Activated T-helper 1 cell treated with anti-CD3 and anti-CD28 coated beads, Interleukin-12 subunit alpha, Interleukin-12 subunit beta, Interleukin-2, Interleukin-4 antibody, amounts not matched to agents 30 ng/mL and 10 ng/mL and 1 ng/mL, durations not matched to agents 14 hours and 24 hours and 36 hours (primary cell): Measurements from ENCODE around the gene DLX1. TPM values are rescaled to one million over a fixed set of nuclear protein-coding genes. Genes with fewer than 3 reads are reported as not detected.
"Not testable (repeated sequence)": the region's sequence is repeated elsewhere in the genome, so short reads cannot be mapped to it uniquely, and the experiment has no call there.

Experiments
- DNase-seq: peaks from one replicate; pipeline ENCODE4 v3.0.0; 2021; ENCODE audit warnings: low spot score
- H3K27ac Mint-ChIP-seq: one replicate; pipeline ENCODE4 v1.8.0; 2021; ENCODE audit warnings: mild to moderate bottlenecking, mixed read lengths
- H3K27me3 Mint-ChIP-seq: one replicate; pipeline ENCODE4 v1.8.0; 2022; ENCODE audit warnings: mild to moderate bottlenecking, moderate library complexity, mixed read lengths; ENCODE audit not compliant: insufficient read depth
- H3K36me3 Mint-ChIP-seq: one replicate; pipeline ENCODE4 v1.8.0; 2021; ENCODE audit warnings: low read depth, mixed read lengths
- H3K4me1 Mint-ChIP-seq: one replicate; pipeline ENCODE4 v1.8.0; 2021; ENCODE audit warnings: low read depth, mixed read lengths
- H3K4me3 Mint-ChIP-seq: one replicate; pipeline ENCODE4 v1.8.0; 2021; ENCODE audit warnings: mild to moderate bottlenecking, moderate library complexity, mixed read lengths
- H3K9me3 Mint-ChIP-seq: one replicate; pipeline ENCODE4 v1.8.0; 2021; ENCODE audit warnings: mixed read lengths
- intact Hi-C: fragments of 100-400 bp; cut with micrococcal nuclease; formaldehyde crosslinking; loops from one replicate; pipeline ENCODE4 v1.15.1; 2024
- total RNA-seq: library from RNA; stranded (reverse); gene quantifications from 2 replicates; pipeline ENCODE4 v1.2.3, GENCODE V29; 2022

The DLX1 gene
- total RNA-seq, 1 donor from 2014 or later, result not detected

- H3K9me3 Mint-ChIP-seq, result no peaks in the 10 kb centered on the region
- H3K4me1 Mint-ChIP-seq, result no peaks in the 10 kb centered on the region
- DNase-seq, result no peak
- H3K27me3 Mint-ChIP-seq, result no peaks in the 10 kb centered on the region
- no peak overlapping the region for H3K27ac Mint-ChIP-seq
- no peaks in the 10 kb centered on the region for H3K36me3 Mint-ChIP-seq
- intact Hi-C loops, result no loop called here
- no peak overlapping the region for H3K4me3 Mint-ChIP-seq
These were observed 33.0 kb upstream of the DLX1 start for GRCh38 chr2:172052000-172052983.

GRCh38 chr2:172053486-172053885 is 31.8 kb upstream of the DLX1 start:
- intact Hi-C loops, result no loop called here
- no peak overlapping the region for H3K4me3 Mint-ChIP-seq
- H3K9me3 Mint-ChIP-seq, result no peaks in the 10 kb centered on the region
- no peaks in the 10 kb centered on the region for H3K36me3 Mint-ChIP-seq
- H3K4me1 Mint-ChIP-seq, result no peaks in the 10 kb centered on the region
- no peak overlapping the region for H3K27ac Mint-ChIP-seq
- H3K27me3 Mint-ChIP-seq, result no peaks in the 10 kb centered on the region
- DNase-seq, result no peak

DNA sequence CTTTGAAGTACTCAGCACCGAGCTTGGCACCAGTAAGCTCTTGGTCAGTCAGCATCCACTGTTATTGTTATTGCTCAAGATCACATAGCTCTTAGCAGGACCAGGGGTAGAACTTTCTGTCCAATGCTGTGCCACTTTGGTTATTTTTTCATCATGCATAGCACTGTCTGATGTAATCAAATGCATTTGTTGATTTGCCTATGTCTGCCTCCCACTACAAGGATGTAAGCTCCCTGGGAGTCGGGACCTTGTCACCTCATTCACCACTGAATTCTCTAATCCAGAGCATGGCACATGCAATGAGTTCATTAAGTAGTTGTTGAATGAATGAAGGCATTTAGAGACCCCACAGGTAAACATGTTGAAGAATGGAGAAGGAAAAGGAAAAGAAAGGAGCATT is 29.0 kb upstream of the DLX1 start:
- DNase-seq, result no peak
- H3K27ac Mint-ChIP-seq, result no peak overlapping the region

DNA sequence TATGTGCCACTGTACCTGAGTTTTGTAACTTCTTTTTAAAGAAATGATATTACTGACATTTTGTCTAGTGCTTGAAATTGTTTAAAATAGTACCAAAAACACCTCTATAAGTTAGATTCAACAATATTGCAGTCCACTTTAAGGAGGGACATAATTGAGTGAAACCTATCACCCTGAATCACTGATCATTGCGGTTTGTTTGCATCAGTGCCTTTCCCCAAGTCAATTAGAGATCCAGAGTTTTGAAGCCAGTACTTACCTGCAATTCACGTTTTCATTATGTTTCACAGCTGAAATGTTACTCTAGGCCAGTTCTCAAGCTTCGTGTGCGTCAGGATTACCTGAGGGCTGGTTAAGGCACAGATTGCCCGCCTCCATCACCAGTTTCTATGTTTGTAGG is 26.6 kb upstream of the DLX1 start:
- Mint-ChIP-seq H3K4me1 (no peaks in the 10 kb centered on the region), H3K9me3 (no peaks in the 10 kb centered on the region), H3K27me3 (no peaks in the 10 kb centered on the region), H3K4me3 (no peak overlapping the region), H3K27ac (no peak overlapping the region), H3K36me3 (no peaks in the 10 kb centered on the region)
- intact Hi-C loops, result no loop called here
- DNase-seq, result no peak

More for the DNA sequence above, 29.0 kb upstream of the DLX1 start:
- no peaks in the 10 kb centered on the region for H3K27me3 Mint-ChIP-seq
- no peaks in the 10 kb centered on the region for H3K36me3 Mint-ChIP-seq
- H3K4me1 Mint-ChIP-seq, result no peaks in the 10 kb centered on the region
- intact Hi-C loops, result no loop called here
- H3K4me3 Mint-ChIP-seq, result no peak overlapping the region
- no peaks in the 10 kb centered on the region for H3K9me3 Mint-ChIP-seq

- DNase-seq, intact Hi-C loops, H3K27ac Mint-ChIP-seq, H3K27me3 Mint-ChIP-seq, H3K9me3 Mint-ChIP-seq, H3K36me3 Mint-ChIP-seq, H3K4me3 Mint-ChIP-seq, H3K4me1 Mint-ChIP-seq: not testable (repeated sequence)
These were observed 25.2 kb upstream of the DLX1 start for GRCh38 chr2:172060118-172060517.

DNA sequence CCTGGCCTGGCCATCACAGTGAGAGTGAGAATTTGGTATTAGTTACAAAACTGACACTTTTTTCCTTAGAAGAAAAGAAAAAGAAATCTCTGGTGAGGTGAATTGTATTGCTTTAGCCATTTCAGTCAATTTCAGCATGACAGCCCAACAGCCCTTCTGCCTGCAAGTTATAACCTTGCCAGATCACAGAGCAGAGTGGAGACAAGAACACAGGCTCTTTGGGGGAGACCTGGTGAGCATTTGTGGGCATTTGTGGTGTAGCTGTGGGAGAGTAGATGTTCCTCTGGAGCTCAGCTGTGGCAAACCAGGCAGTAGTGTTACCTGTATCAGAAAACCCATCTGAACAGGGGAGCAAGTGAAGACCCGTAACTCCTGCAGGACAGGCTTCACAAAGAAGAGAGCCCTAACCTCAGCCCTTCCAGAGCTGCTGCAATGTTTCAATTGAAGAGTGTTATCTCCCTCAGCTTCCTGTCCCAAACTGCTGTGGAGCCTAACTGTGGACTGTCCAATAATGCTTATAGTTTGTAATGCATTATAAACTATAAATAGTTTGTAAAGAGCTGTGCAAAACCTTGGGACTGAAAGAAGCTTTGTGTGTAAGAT is 22.8 kb upstream of the DLX1 start:
- Mint-ChIP-seq H3K4me3 (no peak overlapping the region), H3K27me3 (peaks cover 3% of the 10 kb centered on the region), H3K9me3 (no peaks in the 10 kb centered on the region), H3K4me1 (peaks cover 5% of the 10 kb centered on the region), H3K36me3 (no peaks in the 10 kb centered on the region), H3K27ac (no peak overlapping the region)
- intact Hi-C loops, result no loop called here
- DNase-seq, result no peak

- H3K9me3 Mint-ChIP-seq, result no peaks in the 10 kb centered on the region
- intact Hi-C loops, result no loop called here
- H3K4me3 Mint-ChIP-seq, result no peak overlapping the region
These were observed 21.9 kb upstream of the DLX1 start for GRCh38 chr2:172063446-172063845.

GRCh38 chr2:172065111-172065510 is 20.2 kb upstream of the DLX1 start:
- H3K27me3 Mint-ChIP-seq, result peaks cover 7% of the 10 kb centered on the region
- DNase-seq, result no peak
- no peaks in the 10 kb centered on the region for H3K36me3 Mint-ChIP-seq
- H3K4me1 Mint-ChIP-seq, result peaks cover 5% of the 10 kb centered on the region
- H3K9me3 Mint-ChIP-seq, result no peaks in the 10 kb centered on the region
- intact Hi-C loops, result no loop called here
- H3K27ac Mint-ChIP-seq, result no peak overlapping the region
- H3K4me3 Mint-ChIP-seq, result no peak overlapping the region

More at GRCh38 chr2:172063446-172063845, 21.9 kb upstream of the DLX1 start:
- Mint-ChIP-seq H3K4me1 (peaks cover 5% of the 10 kb centered on the region), H3K27me3 (peaks cover 3% of the 10 kb centered on the region), H3K27ac (no peak overlapping the region), H3K36me3 (no peaks in the 10 kb centered on the region)
- no peak for DNase-seq

DNA sequence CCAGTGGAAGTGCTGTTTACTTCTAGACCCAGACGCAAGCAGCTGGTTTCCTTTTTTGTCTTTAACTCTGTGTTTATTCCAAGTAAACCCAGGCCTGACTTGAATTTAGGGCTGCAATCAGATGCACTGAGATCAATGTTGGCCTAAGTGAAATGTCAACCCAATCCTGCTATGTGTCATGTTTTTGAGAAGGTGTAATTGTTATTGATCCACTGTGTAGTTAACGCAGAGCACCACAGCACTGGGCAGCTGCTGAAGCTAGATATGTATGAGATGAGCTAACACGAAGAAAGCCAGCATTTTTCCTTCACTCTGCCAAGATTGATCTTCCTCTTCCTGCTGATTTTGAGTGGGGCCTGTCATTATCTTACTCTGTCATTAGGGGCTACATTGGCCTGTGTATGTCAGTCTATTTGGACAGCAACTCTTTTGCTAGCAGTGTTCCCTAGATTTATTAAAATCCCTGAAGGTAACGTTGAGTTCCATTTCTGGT is 18.9 kb upstream of the DLX1 start:
- Mint-ChIP-seq H3K27me3 (peaks cover 14% of the 10 kb centered on the region), H3K9me3 (no peaks in the 10 kb centered on the region), H3K4me3 (no peak overlapping the region), H3K36me3 (no peaks in the 10 kb centered on the region), H3K27ac (no peak overlapping the region), H3K4me1 (peaks cover 5% of the 10 kb centered on the region)
- no peak for DNase-seq
- intact Hi-C loops, result no loop called here

DNA sequence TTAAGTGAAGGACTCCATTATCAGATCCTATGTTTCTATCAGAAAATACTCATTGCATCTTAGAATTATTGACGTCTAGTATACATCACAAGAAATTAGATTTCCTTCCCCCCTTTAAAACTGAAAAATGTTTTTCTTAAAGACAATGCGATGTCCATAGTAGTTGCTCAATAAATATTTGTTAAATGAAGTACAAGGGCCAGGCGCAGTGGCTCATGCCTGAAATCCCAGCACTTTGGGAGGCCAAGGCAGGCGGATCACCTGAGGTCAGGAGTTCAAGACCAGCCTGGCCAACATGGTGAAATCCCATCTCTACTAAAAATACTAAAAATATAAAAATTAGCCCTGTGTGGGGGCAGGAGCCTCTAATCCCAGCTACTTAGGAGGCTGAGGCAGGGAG is 17.4 kb upstream of the DLX1 start:
- H3K9me3 Mint-ChIP-seq, DNase-seq, H3K27ac Mint-ChIP-seq, H3K36me3 Mint-ChIP-seq, intact Hi-C loops, H3K4me3 Mint-ChIP-seq, H3K4me1 Mint-ChIP-seq: not testable (repeated sequence)
- H3K27me3 Mint-ChIP-seq, result peaks cover 27% of the 10 kb centered on the region

GRCh38 chr2:172070936-172071335 is 14.4 kb upstream of the DLX1 start:
- intact Hi-C loops, result loop anchor here (5.0 to 10.0 kb wide), 2 partner anchors 36 to 246 kb away; no protein-coding TSS in a partner anchor
- H3K4me3 Mint-ChIP-seq, result no peak overlapping the region
- H3K9me3 Mint-ChIP-seq, result no peaks in the 10 kb centered on the region

DNA sequence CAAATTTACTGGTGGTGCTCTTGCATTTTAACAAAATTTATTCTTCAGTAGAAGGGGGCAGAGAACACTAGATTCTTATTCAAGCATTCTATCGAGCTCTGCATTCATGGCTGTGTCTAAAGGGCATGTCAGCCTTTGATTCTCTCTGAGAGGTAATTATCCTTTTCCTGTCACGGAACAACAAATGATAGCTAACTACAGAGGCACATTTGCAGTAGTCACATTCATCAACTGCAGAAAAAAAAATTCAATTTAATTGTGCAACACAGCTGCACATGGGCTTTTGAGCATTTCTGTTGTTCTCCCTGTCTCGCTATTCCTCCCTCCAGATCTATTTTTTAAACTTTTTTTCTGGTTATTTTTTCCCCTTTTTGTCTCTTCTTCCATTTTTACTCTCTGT is 13.0 kb upstream of the DLX1 start:
- Mint-ChIP-seq H3K27me3 (peaks cover 36% of the 10 kb centered on the region), H3K4me3 (no peak overlapping the region), H3K4me1 (no peaks in the 10 kb centered on the region), H3K9me3 (no peaks in the 10 kb centered on the region), H3K27ac (no peak overlapping the region), H3K36me3 (no peaks in the 10 kb centered on the region)
- no peak for DNase-seq
- intact Hi-C loops, result loop anchor here (5.0 to 10.0 kb wide), 2 partner anchors 35 to 248 kb away; no protein-coding TSS in a partner anchor

More at GRCh38 chr2:172070936-172071335, 14.4 kb upstream of the DLX1 start:
- peaks cover 32% of the 10 kb centered on the region for H3K27me3 Mint-ChIP-seq
- H3K4me1 Mint-ChIP-seq, result peaks cover 5% of the 10 kb centered on the region
- DNase-seq, result no peak
- H3K36me3 Mint-ChIP-seq, result no peaks in the 10 kb centered on the region
- H3K27ac Mint-ChIP-seq, result no peak overlapping the region

GRCh38 chr2:172072706-172073105 is 12.6 kb upstream of the DLX1 start:
- Mint-ChIP-seq H3K4me3 (no peak overlapping the region), H3K36me3 (no peaks in the 10 kb centered on the region), H3K4me1 (no peaks in the 10 kb centered on the region), H3K9me3 (no peaks in the 10 kb centered on the region), H3K27me3 (peaks cover 37% of the 10 kb centered on the region), H3K27ac (no peak overlapping the region)
- DNase-seq, result no peak
- intact Hi-C loops, result loop anchor here (5.0 to 10.0 kb wide), 2 partner anchors 35 to 248 kb away; no protein-coding TSS in a partner anchor
